HepG2 (cell line): ENCODE data around the gene GATAD2B. TPM values are rescaled to one million over a fixed set of nuclear protein-coding genes. Genes with fewer than 3 reads are reported as not detected.

Experiments
- ATAD3A ChIP-seq: sonication (generic); formaldehyde crosslinking; IDR thresholded peaks from 2 replicates; pipeline ENCODE4 v1.4.0; 2020; ENCODE audit warnings: missing genetic modification reagents
- CCDC6 ChIP-seq: sonication (generic); formaldehyde crosslinking; IDR thresholded peaks from 2 replicates; pipeline ENCODE4 v1.8.1; 2022; ENCODE audit warnings: mild to moderate bottlenecking, missing genetic modification reagents, moderate library complexity
- CEBPG ChIP-seq: IDR thresholded peaks from 2 replicates; pipeline ENCODE4 v1.6.1; 2016
- FOXA1 ChIP-seq, 2 experiments: fragments of 450-650 bp in 1 of 2; sonication (generic) in 1 of 2; formaldehyde crosslinking in 1 of 2; IDR thresholded peaks; 2 replicates each; pipeline versions ENCODE4 v1.4.0 to v1.6.1; 2016 to 2020; ENCODE audit warnings: missing genetic modification reagents in 1 of 2
- GATAD1 ChIP-seq: IDR thresholded peaks from 2 replicates; pipeline ENCODE4 v1.6.1; 2016; ENCODE audit warnings: missing genetic modification reagents, missing compliant biosample characterization
- HHEX ChIP-seq: IDR thresholded peaks from 2 replicates; pipeline ENCODE4 v1.6.1; 2016; ENCODE audit warnings: control low read depth
- HNF4G ChIP-seq, 2 experiments: sonication (generic) in 1 of 2; formaldehyde crosslinking in 1 of 2; IDR thresholded peaks; 2 replicates each; pipeline versions ENCODE4 v1.4.0 to v1.6.1; 2011 to 2020; ENCODE audit warnings: borderline replicate concordance in 2 of 2, low read depth in 2 of 2, mild to moderate bottlenecking in 2 of 2, low read length in 1 of 2, missing genetic modification reagents in 1 of 2, moderate library complexity in 1 of 2
- HNRNPL ChIP-seq: fragments of 200-400 bp; formaldehyde crosslinking; IDR thresholded peaks from 2 replicates; pipeline ENCODE4 v1.6.1; 2017; ENCODE audit warnings: mild to moderate bottlenecking, low read depth, low read length
- KAT8 ChIP-seq: IDR thresholded peaks from 2 replicates; pipeline ENCODE4 v1.6.1; 2016; ENCODE audit warnings: missing genetic modification reagents, missing compliant biosample characterization
- KDM5B ChIP-seq: sonication (generic); formaldehyde crosslinking; IDR thresholded peaks from 2 replicates; pipeline ENCODE4 v1.4.0; 2020; ENCODE audit warnings: missing genetic modification reagents, mild to moderate bottlenecking, borderline replicate concordance
- POLR2A ChIP-seq, 2 experiments: IDR thresholded peaks; 2 replicates each; pipeline ENCODE4 v1.6.1; 2011; ENCODE audit warnings: low read depth in 2 of 2, low read length in 2 of 2, mild to moderate bottlenecking in 1 of 2, moderate library complexity in 1 of 2; ENCODE audit not compliant: insufficient read depth in 1 of 2
- POLR2AphosphoS5 ChIP-seq: IDR thresholded peaks from 2 replicates; pipeline ENCODE4 v1.6.1; 2012; ENCODE audit warnings: low read depth, low read length
- RBFOX2 ChIP-seq: fragments of 200-400 bp; formaldehyde crosslinking; IDR thresholded peaks from 2 replicates; pipeline ENCODE4 v1.6.1; 2017; ENCODE audit warnings: low read depth, mild to moderate bottlenecking, low read length
- RFX5 ChIP-seq: IDR thresholded peaks from 2 replicates; pipeline ENCODE4 v1.6.1; 2011; ENCODE audit warnings: low read depth, low read length, improper control_type of control experiment
- TEAD2 ChIP-seq: sonication (generic); formaldehyde crosslinking; IDR thresholded peaks from 2 replicates; pipeline ENCODE4 v1.9.0; 2021; ENCODE audit warnings: missing genetic modification reagents
- U2AF1 ChIP-seq: fragments of 200-400 bp; formaldehyde crosslinking; optimal IDR thresholded peaks from 2 replicates; pipeline ENCODE3; 2017; ENCODE audit warnings: mild to moderate bottlenecking, low read depth, low read length
- ZNF138 ChIP-seq: sonication (generic); formaldehyde crosslinking; IDR thresholded peaks from 2 replicates; pipeline ENCODE4 v1.5.0; 2020; ENCODE audit warnings: mild to moderate bottlenecking, low read depth, missing genetic modification reagents
- ZNF33A ChIP-seq: sonication (generic); formaldehyde crosslinking; IDR thresholded peaks from 2 replicates; pipeline ENCODE4 v1.5.1; 2020; ENCODE audit warnings: missing genetic modification reagents, mild to moderate bottlenecking, moderate library complexity, borderline replicate concordance
- ZNF547 ChIP-seq: sonication (generic); formaldehyde crosslinking; IDR thresholded peaks from 2 replicates; pipeline ENCODE4 v1.5.1; 2020; ENCODE audit warnings: mild to moderate bottlenecking, missing genetic modification reagents
- ZNF772 ChIP-seq: sonication (generic); formaldehyde crosslinking; IDR thresholded peaks from 2 replicates; pipeline ENCODE4 v1.5.0; 2020; ENCODE audit warnings: mild to moderate bottlenecking, missing genetic modification reagents
- ZNF777 ChIP-seq: sonication (generic); formaldehyde crosslinking; IDR thresholded peaks from 2 replicates; pipeline ENCODE4 v1.4.0; 2020; ENCODE audit warnings: missing genetic modification reagents
- ZNF841 ChIP-seq: sonication (generic); formaldehyde crosslinking; IDR thresholded peaks from 2 replicates; pipeline ENCODE4 v1.8.1; 2023; ENCODE audit warnings: missing genetic modification reagents, borderline replicate concordance
- polyA plus RNA-seq, 8 experiments: library from polyadenylated mRNA; depleted of rRNA in 3 of 8; stranded (reverse) in 7 of 8; unstranded in 1 of 8; fragments of >200 nt; fragmentation: Illumina TruSeq in 4 of 8; extraction: Trizol in 4 of 8; gene quantifications; 2 replicates each; pipeline versions ENCODE4 v1.2.1 to v1.2.3, GENCODE V29; 2011 to 2016; ENCODE audit warnings: low read depth in 4 of 8, missing spikeins in 1 of 8, mixed read lengths in 1 of 8; ENCODE audit not compliant: insufficient read depth in 1 of 8
- total RNA-seq, 5 experiments: library from RNA; depleted of rRNA; stranded (reverse); fragments of >200 nt; fragmentation: Illumina TruSeq; extraction: Trizol; gene quantifications; 2 replicates each; pipeline ENCODE4 v1.2.3, GENCODE V29; 2016; ENCODE audit warnings: low read depth in 1 of 5
- TF ChIP-seq, protein P1 (sequence below): sonication (generic); formaldehyde crosslinking; IDR thresholded peaks from 2 replicates; pipeline ENCODE4 v1.5.0; 2020; ENCODE audit warnings: missing genetic modification reagents
- TF ChIP-seq, protein P2 (sequence below): sonication (generic); formaldehyde crosslinking; IDR thresholded peaks from 2 replicates; pipeline ENCODE4 v1.5.1; 2020; ENCODE audit warnings: mild to moderate bottlenecking, moderate library complexity, missing genetic modification reagents
- TF ChIP-seq, protein P3 (sequence below): sonication (generic); formaldehyde crosslinking; IDR thresholded peaks from 2 replicates; pipeline ENCODE4 v1.9.0; 2021; ENCODE audit warnings: missing genetic modification reagents, mild to moderate bottlenecking, borderline replicate concordance

Gene GATAD2B
- total and polyA plus RNA-seq, 2 of the 13 experiments (the other 11 are each of a cell fraction or from before 2014, with no cell fraction given), result 3.2 to 5.2 TPM

DNA sequence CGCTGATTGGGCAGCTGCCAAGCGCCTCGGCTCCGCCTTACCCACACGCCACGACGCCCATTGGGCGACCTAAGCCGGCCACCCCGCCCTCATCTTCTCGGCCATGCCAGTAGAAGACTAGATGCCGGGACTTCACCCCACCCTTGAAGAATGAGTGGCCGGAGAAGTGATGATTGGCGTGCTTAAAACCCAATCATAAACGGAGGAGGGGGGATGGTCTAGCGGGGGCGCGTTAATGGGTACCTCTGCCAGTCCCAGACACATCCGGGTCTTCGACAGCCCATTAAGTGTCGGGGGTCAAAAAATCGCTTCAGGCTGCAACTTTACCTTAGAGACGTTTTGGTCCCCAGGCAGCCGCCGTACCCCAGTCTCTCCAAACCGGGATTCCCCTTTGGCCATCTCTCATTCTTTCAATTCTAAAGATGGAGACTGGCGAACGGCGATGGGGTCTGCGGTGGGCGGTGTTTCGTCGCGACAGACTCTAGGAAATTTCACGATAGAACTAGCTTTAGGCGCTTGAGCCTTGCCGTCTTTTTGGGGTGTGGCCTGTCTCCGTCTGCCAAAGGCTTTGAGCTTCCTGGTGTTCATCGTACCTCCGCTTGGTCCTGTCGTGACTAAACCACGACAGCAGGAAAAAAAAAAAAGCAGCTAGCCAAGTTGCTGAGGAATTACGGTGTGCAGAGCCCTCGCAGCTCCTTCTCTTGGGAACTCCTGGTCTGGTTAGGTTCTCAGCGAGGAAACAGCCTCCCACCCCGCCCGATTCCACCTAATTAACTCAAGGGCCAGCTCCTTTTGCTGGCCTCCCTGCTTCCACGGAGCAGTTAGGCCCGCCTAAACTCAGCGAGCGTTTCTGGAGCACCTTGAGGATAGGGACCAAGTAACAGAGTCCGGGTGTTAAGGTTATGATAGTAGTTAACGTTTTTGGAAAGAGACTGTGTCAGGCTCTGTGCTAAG is at the start of gene GATAD2B (continued):
- TF ChIP-seq RFX5 (0 out of 2 replicates have a peak, but pooled peaks have one; percentile 44), ATAD3A (CRISPR knock-in tag) (no peak), KDM5B (CRISPR knock-in tag) (0 out of 2 replicates have a peak, but pooled peaks have one; percentile 53), TEAD2 (no peak), KAT8 (CRISPR knock-in tag) (peak; percentile 90), GATAD1 (CRISPR knock-in tag) (peak; percentile 87), POLR2AphosphoS5 (peak; percentile 78), ZNF841 (CRISPR knock-in tag) (no peak), POLR2A (IDR thresholded peaks at IDR 0.05; ENCODE audit: insufficient read depth in 1 of 2, low read depth in 2 of 2, low read length in 2 of 2) (peak; percentile 34 to 61; a peak in 2 of 4 replicates), CEBPG (0 out of 2 replicates have a peak, but pooled peaks have one; percentile 8), HNRNPL (0 out of 2 replicates have a peak, but pooled peaks have one; percentile 62), ZNF777 (CRISPR knock-in tag) (no peak), FOXA1 (IDR thresholded peaks at IDR 0.05) (no peak), FOXA1 (CRISPR knock-in tag; IDR thresholded peaks at IDR 0.05) (no peak), ZNF138 (CRISPR knock-in tag) (no peak), HHEX (no peak), HNF4G (IDR thresholded peaks at IDR 0.05; ENCODE audit: borderline replicate concordance, low read depth, low read length) (no peak), HNF4G (CRISPR knock-in tag; IDR thresholded peaks at IDR 0.05; ENCODE audit: borderline replicate concordance, low read depth) (no peak), CCDC6 (CRISPR knock-in tag) (0 out of 2 replicates have a peak, but pooled peaks have one; percentile 11), ZNF772 (CRISPR knock-in tag) (peak; percentile 27; the same call in 1 of the 2 replicates), ZNF33A (CRISPR knock-in tag) (peak; percentile 88; the same call in 1 of the 2 replicates), U2AF1 (no peak), RBFOX2 (no peak), ZNF547 (CRISPR knock-in tag) (no peak)
- TF ChIP-seq, protein P1, sequence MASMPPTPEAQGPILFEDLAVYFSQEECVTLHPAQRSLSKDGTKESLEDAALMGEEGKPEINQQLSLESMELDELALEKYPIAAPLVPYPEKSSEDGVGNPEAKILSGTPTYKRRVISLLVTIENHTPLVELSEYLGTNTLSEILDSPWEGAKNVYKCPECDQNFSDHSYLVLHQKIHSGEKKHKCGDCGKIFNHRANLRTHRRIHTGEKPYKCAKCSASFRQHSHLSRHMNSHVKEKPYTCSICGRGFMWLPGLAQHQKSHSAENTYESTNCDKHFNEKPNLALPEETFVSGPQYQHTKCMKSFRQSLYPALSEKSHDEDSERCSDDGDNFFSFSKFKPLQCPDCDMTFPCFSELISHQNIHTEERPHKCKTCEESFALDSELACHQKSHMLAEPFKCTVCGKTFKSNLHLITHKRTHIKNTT, result no peak
- TF ChIP-seq, protein P2, sequence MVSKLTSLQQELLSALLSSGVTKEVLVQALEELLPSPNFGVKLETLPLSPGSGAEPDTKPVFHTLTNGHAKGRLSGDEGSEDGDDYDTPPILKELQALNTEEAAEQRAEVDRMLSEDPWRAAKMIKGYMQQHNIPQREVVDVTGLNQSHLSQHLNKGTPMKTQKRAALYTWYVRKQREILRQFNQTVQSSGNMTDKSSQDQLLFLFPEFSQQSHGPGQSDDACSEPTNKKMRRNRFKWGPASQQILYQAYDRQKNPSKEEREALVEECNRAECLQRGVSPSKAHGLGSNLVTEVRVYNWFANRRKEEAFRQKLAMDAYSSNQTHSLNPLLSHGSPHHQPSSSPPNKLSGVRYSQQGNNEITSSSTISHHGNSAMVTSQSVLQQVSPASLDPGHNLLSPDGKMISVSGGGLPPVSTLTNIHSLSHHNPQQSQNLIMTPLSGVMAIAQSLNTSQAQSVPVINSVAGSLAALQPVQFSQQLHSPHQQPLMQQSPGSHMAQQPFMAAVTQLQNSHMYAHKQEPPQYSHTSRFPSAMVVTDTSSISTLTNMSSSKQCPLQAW (CRISPR knock-in tag), result peak; percentile 46
- TF ChIP-seq, protein P3, sequence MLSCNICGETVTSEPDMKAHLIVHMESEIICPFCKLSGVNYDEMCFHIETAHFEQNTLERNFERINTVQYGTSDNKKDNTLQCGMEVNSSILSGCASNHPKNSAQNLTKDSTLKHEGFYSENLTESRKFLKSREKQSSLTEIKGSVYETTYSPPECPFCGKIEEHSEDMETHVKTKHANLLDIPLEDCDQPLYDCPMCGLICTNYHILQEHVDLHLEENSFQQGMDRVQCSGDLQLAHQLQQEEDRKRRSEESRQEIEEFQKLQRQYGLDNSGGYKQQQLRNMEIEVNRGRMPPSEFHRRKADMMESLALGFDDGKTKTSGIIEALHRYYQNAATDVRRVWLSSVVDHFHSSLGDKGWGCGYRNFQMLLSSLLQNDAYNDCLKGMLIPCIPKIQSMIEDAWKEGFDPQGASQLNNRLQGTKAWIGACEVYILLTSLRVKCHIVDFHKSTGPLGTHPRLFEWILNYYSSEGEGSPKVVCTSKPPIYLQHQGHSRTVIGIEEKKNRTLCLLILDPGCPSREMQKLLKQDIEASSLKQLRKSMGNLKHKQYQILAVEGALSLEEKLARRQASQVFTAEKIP (CRISPR knock-in tag), result no peak
